ENCODE data around the gene SNAP91. TPM values are rescaled to one million over a fixed set of nuclear protein-coding genes. Genes with fewer than 3 reads are reported as not detected.
"Not testable (repeated sequence)": the region's sequence is repeated elsewhere in the genome, so short reads cannot be mapped to it uniquely, and the experiment has no call there.

SNAP91 gene
- 10 to 100 TPM in 1 of 4 donors, 1 to 10 TPM in 1, not detected in 2; 1.8 to 18.1 TPM for total RNA-seq

- no peak for TF ChIP-seq POLR2A (IDR thresholded peaks at IDR 0.05)
- no peak for TF ChIP-seq CTCF (IDR thresholded peaks at IDR 0.05)
- Histone ChIP-seq H3K27me3 (no peaks in the 10 kb centered on the region), H3K9me3 (no peaks in the 10 kb centered on the region), H3K27ac (no peak within 1 kb of the TSS), H3K4me3 (peak within 1 kb of the TSS; percentile 17 to 38), H3K36me3 (no peaks in the 10 kb centered on the region), H3K4me1 (no peaks in the 10 kb centered on the region)
- no peak for DNase-seq
- intact Hi-C loops (cut with DNase I; ENCODE audit: low total_unique reads) = no loop called here
These were observed at the start of gene SNAP91 for GRCh38 chr6:83708970-83709747. SNAP91 (minus strand) TSS chr6:83709101; CDS start chr6:83707927, 1,174 bp downstream.

- Histone ChIP-seq H3K4me3 (no peak overlapping the region), H3K9me3 (peaks cover 0 to 6% of the 10 kb centered on the region in 2 donors), H3K27me3 (no peaks in the 10 kb centered on the region), H3K4me1 (no peaks in the 10 kb centered on the region), H3K27ac (no peak overlapping the region), H3K36me3 (no peaks in the 10 kb centered on the region)
- intact Hi-C loops (cut with DNase I; ENCODE audit: low total_unique reads) = no loop called here
- TF ChIP-seq POLR2A (IDR thresholded peaks at IDR 0.05) (no peak), CTCF (IDR thresholded peaks at IDR 0.05) (no peak)
- no peak for DNase-seq
These were observed 49.6 kb upstream of the SNAP91 start for GRCh38 chr6:83758533-83758932.

- Histone ChIP-seq H3K27me3 (no peaks in the 10 kb centered on the region), H3K27ac (no peak overlapping the region), H3K9me3 (peaks cover 0 to 6% of the 10 kb centered on the region in 2 donors), H3K4me3 (no peak overlapping the region), H3K36me3 (no peaks in the 10 kb centered on the region), H3K4me1 (no peaks in the 10 kb centered on the region)
- TF ChIP-seq CTCF (IDR thresholded peaks at IDR 0.05) = no peak
- no peak for TF ChIP-seq POLR2A (IDR thresholded peaks at IDR 0.05)
- intact Hi-C loops (cut with DNase I; ENCODE audit: low total_unique reads) = no loop called here
- no peak for DNase-seq
These were observed 48.1 kb upstream of the SNAP91 start for GRCh38 chr6:83757021-83757420.

GRCh38 chr6:83756565-83756964 lies 47.7 kb upstream of the SNAP91 start:
- no peak for DNase-seq
- H3K4me1 ChIP-seq = no peaks in the 10 kb centered on the region
- H3K9me3 ChIP-seq = peaks cover 0 to 6% of the 10 kb centered on the region in 2 donors
- intact Hi-C loops (cut with DNase I; ENCODE audit: low total_unique reads) = no loop called here
- H3K4me3 ChIP-seq = no peak overlapping the region
- no peaks in the 10 kb centered on the region for H3K36me3 ChIP-seq
- TF ChIP-seq POLR2A (IDR thresholded peaks at IDR 0.05) (no peak), CTCF (IDR thresholded peaks at IDR 0.05) (no peak)
- no peaks in the 10 kb centered on the region for H3K27me3 ChIP-seq
- no peak overlapping the region for H3K27ac ChIP-seq

- H3K4me3 ChIP-seq; intact Hi-C loops (cut with DNase I; ENCODE audit: low total_unique reads); H3K27ac ChIP-seq; DNase-seq; H3K27me3 ChIP-seq; H3K9me3 ChIP-seq; H3K36me3 ChIP-seq; H3K4me1 ChIP-seq: not testable (repeated sequence)
These were observed 43.5 kb upstream of the SNAP91 start for GRCh38 chr6:83752375-83752774.
